Thoracic aorta (tissue), 2 donors: Measurements from ENCODE around the gene HP. TPM values are rescaled to one million over a fixed set of nuclear protein-coding genes. Genes with fewer than 3 reads are reported as not detected.
"Not testable (repeated sequence)": the region's sequence is repeated elsewhere in the genome, so short reads cannot be mapped to it uniquely, and the experiment has no call there.

Experiments
- ATAC-seq: fragments of 150-250 bp; one replicate; pipeline ENCODE4 v1.8.0; 2017; ENCODE audit warnings: low read depth; ENCODE audit not compliant: insufficient number of reproducible peaks, low FRiP score
- DNase-seq: peaks from one replicate; pipeline ENCODE4 v3.0.0-alpha.2; 2020; ENCODE audit warnings: low spot score
- H3K27ac ChIP-seq, 2 donors: fragments of 200-600 bp; sonication (generic); 1 replicate in 1 of 2; 2 replicates in 1 of 2; pipeline ENCODE4 v1.5.1; 2016; ENCODE audit warnings: mild to moderate bottlenecking in 2 of 2, moderate library complexity in 2 of 2
- H3K27me3 ChIP-seq: fragments of 200-600 bp; sonication (generic); replicated peaks from 2 replicates; pipeline ENCODE4 v1.6.0; 2016; ENCODE audit warnings: mild to moderate bottlenecking; ENCODE audit not compliant: insufficient read depth
- H3K36me3 ChIP-seq: fragments of 200-600 bp; sonication (generic); one replicate; pipeline ENCODE4 v1.5.1; 2016
- H3K4me1 ChIP-seq, 2 donors: fragments of 200-600 bp; sonication (generic); 1 replicate in 1 of 2; 2 replicates in 1 of 2; pipeline versions ENCODE4 v1.5.1 to v1.6.0; 2016; ENCODE audit warnings: low read depth in 2 of 2, mild to moderate bottlenecking in 1 of 2; ENCODE audit not compliant: control insufficient read depth in 1 of 2
- H3K4me3 ChIP-seq: fragments of 200-600 bp; sonication (generic); 2 replicates; pipeline ENCODE4 v1.5.1; 2016; ENCODE audit warnings: mild to moderate bottlenecking
- H3K9me3 ChIP-seq: fragments of 200-600 bp; sonication (generic); 2 replicates; pipeline ENCODE4 v1.5.1; 2016
- total RNA-seq, 2 donors: library from RNA; depleted of rRNA; stranded (reverse); fragments of >200 nt; gene quantifications; one replicate each; pipeline versions ENCODE4 v1.1.0 to v1.2.3, GENCODE V29; 2016
- TF ChIP-seq, protein P1 (sequence below): fragments of 200-600 bp; sonication (generic); IDR thresholded peaks from one replicate; pipeline ENCODE4 v1.5.1; 2019; ENCODE audit warnings: antibody characterized with exemption

HP gene
- total RNA-seq, 2 donors from 2014 or later: 5.7 to 10.8 TPM

DNA sequence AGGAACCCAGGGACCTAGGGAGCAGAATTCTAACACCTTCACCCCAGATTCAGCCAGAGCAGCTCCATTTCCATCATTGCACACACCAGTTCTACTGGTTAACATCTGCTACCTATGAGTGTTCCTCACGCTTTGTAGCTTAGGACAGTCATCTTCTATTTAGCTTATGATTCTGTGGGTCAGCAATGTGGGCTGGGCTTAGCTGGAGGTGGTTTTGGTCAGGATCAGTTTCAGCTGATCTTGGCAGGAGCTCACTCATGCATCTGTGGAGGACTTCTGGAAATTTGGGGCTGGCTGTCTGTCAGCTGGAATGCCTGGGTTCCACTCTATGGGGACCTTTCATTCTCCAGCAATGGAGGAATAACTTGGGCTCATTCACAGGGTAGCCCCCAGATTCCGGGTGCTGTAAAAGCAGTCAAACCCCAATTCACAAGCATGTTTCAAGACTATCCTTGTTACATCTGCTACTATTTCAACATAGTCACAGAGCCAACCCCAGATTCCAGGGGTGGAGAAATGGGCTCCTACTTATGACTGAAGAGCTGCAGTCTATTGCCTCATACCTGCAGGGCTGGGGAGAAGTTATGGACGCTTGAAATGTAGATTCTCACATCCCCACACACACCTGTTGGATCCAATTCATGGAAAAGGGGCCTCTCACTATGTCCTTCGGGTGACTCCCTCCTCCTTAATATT lies 3.4 kb upstream of the HP start:
- TF ChIP-seq, protein P1, sequence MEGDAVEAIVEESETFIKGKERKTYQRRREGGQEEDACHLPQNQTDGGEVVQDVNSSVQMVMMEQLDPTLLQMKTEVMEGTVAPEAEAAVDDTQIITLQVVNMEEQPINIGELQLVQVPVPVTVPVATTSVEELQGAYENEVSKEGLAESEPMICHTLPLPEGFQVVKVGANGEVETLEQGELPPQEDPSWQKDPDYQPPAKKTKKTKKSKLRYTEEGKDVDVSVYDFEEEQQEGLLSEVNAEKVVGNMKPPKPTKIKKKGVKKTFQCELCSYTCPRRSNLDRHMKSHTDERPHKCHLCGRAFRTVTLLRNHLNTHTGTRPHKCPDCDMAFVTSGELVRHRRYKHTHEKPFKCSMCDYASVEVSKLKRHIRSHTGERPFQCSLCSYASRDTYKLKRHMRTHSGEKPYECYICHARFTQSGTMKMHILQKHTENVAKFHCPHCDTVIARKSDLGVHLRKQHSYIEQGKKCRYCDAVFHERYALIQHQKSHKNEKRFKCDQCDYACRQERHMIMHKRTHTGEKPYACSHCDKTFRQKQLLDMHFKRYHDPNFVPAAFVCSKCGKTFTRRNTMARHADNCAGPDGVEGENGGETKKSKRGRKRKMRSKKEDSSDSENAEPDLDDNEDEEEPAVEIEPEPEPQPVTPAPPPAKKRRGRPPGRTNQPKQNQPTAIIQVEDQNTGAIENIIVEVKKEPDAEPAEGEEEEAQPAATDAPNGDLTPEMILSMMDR: no peak
- no peak overlapping the region for H3K27ac ChIP-seq
- H3K4me3 ChIP-seq: no peak overlapping the region
- no peaks in the 10 kb centered on the region for H3K27me3 ChIP-seq
- no peaks in the 10 kb centered on the region for H3K9me3 ChIP-seq
- no peaks in the 10 kb centered on the region for H3K36me3 ChIP-seq
- no peaks in the 10 kb centered on the region for H3K4me1 ChIP-seq
- no peak for DNase-seq
- ATAC-seq: no peak

DNA sequence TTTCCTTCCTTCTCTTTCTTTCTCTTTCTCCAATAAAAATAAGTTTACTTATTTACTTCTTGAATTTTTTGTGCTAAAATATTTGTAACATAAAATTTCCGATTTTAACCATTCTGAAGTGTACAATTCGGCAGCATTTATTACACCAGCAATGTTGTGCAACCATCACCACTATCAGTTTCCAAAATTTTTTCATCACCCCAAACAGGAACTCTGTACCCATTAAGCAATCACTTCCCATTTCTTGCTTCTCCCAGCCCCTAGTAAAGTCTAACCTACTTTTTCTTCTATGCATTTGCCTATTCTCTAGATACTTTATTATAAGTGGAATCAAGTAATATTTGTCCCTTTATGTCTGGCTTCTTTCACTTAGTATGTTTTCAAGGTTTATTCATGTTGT lies 2.5 kb upstream of the HP start:
- Histone ChIP-seq H3K36me3 (no peaks in the 10 kb centered on the region), H3K27me3 (no peaks in the 10 kb centered on the region), H3K27ac (no peak overlapping the region), H3K9me3 (no peaks in the 10 kb centered on the region), H3K4me3 (no peak overlapping the region), H3K4me1 (no peaks in the 10 kb centered on the region)
- no peak for DNase-seq
- TF ChIP-seq, protein P1: no peak
- ATAC-seq: no peak

- no peak for DNase-seq
- TF ChIP-seq, protein P1: no peak
- H3K4me1 ChIP-seq: no peaks in the 10 kb centered on the region
- ATAC-seq: no peak
- H3K9me3 ChIP-seq: no peaks in the 10 kb centered on the region
- no peaks in the 10 kb centered on the region for H3K36me3 ChIP-seq
- H3K27ac ChIP-seq: no peak overlapping the region
- H3K27me3 ChIP-seq: no peaks in the 10 kb centered on the region
- H3K4me3 ChIP-seq: no peak overlapping the region
Observed at GRCh38 chr16:72055911-72056310, 1.6 kb downstream of the HP start.

GRCh38 chr16:72057313-72057712 lies 3.0 kb downstream of the HP start:
- not testable (repeated sequence) for H3K27ac ChIP-seq, H3K9me3 ChIP-seq, H3K36me3 ChIP-seq, DNase-seq, H3K27me3 ChIP-seq, H3K4me1 ChIP-seq, ATAC-seq, H3K4me3 ChIP-seq

- H3K4me3 ChIP-seq, ATAC-seq, DNase-seq, H3K27ac ChIP-seq, H3K4me1 ChIP-seq, H3K36me3 ChIP-seq, H3K9me3 ChIP-seq, H3K27me3 ChIP-seq: not testable (repeated sequence)
Observed at GRCh38 chr16:72059060-72059459, 4.8 kb downstream of the HP start.

GRCh38 chr16:72060405-72060804 lies 6.1 kb downstream of the HP start:
- Histone ChIP-seq H3K4me1 (no peaks in the 10 kb centered on the region), H3K36me3 (no peaks in the 10 kb centered on the region), H3K27ac (no peak overlapping the region)

More at GRCh38 chr16:72060405-72060804, 6.1 kb downstream of the HP start:
- no peak for ATAC-seq
- TF ChIP-seq, protein P1: no peak
- H3K27me3 ChIP-seq: no peaks in the 10 kb centered on the region
- DNase-seq: no peak
- H3K9me3 ChIP-seq: no peaks in the 10 kb centered on the region
- H3K4me3 ChIP-seq: no peak overlapping the region
